ENCODE data around the gene EFCAB11. TPM values are rescaled to one million over a fixed set of nuclear protein-coding genes. Genes with fewer than 3 reads are reported as not detected.

The EFCAB11 gene, protein sequence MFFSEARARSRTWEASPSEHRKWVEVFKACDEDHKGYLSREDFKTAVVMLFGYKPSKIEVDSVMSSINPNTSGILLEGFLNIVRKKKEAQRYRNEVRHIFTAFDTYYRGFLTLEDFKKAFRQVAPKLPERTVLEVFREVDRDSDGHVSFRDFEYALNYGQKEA
- 10 to 100 TPM; 10.6 to 13.0 TPM for total RNA-seq

DNA sequence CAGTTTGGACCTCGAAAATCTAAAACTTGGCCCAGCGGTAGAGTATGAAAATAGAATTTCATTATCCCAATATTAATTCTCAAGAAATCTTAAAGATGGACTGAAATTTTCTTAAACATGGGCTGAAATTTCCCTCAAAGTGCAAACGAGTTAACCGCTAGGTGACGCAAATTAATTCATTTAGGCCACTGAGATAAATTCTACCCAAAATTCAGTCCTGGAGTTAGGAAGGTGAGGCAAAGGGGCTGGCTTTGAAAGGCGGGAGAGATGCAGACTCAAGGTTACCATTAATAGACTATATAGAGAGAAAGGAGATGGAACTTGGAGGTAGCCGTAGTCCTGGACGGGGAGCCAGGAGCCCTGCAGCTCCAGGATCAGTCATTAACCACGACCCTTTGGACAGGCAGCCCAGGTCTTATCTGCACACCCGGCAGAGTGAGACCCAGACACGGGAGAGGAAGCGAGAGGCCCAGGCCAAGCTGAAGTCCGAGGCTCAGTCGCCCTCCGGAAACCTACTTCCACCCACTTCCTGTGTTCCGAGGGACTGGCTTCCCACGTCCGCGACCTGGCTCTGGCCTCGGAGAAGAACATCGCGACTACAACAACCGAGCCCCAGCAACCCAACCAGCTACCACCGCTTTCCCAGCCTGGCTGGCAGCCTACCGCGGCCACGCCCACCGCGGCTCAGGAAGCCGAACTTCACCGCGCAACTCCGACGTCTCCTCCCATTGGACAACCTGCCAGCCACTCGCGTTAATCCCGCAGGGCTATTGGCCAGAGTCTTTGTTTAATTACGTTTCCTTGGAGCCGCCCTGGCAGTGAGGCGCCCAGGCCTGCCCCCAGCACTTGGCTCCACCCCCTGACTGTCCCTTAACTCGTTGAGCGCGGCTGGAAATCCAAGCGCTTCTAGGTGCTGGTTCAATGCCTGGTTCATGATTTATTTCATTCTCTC is at the start of gene EFCAB11:
Gene EFCAB11, minus strand, starts transcription at position 661 of the 952 bp plus-strand sequence. Its CDS starts 70 bp downstream, at position 591.
- CTCF ChIA-PET, result interaction anchor here (0.8 to 1.8 kb wide), 2 partner anchors 15 to 428 kb away, joined by 3 to 10 read pairs; no protein-coding TSS in a partner anchor
- POLR2A ChIA-PET, result interaction anchor here (1.6 kb wide), 1 partner anchor 18 kb away, joined by 3 read pairs; no protein-coding TSS in a partner anchor

DNA sequence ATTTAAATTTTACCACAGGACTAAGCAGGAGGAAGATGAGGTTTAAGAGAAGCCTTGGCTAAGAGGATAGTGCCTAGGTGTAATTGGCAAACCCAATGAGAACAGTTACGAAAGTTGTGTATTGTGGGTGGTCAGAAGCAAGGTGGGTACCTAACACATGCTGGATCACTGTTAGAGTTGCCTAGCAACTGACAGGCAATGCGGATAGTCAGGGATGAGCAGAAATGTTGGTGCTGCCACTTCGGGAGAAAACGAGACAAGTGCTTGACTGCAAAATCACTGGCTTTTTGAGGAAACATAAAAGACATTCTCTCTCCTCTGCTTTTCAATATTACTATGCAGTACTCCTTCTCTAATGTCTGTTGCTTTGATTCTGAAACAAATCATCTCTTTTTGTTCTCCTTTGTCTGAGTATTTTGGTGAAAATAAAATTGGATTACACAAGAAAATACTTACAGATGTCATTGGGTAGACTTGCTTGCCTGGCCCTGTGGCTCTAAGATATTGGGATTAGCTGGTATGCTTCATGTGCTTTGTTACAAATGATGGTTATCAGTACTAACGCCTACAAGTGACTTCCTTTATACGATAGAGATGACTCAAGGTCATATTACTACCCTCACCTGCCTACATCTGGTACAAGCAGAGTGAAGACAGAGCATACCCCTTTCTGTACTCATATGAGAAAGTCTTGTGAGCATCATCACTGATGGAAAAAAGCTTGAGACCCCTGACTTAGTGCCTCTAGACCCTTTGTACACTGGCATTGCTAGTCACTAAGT is 49.2 kb upstream of the EFCAB11 start:
- CTCF ChIA-PET, result no interaction called here
- POLR2A ChIA-PET, result no interaction called here

DNA sequence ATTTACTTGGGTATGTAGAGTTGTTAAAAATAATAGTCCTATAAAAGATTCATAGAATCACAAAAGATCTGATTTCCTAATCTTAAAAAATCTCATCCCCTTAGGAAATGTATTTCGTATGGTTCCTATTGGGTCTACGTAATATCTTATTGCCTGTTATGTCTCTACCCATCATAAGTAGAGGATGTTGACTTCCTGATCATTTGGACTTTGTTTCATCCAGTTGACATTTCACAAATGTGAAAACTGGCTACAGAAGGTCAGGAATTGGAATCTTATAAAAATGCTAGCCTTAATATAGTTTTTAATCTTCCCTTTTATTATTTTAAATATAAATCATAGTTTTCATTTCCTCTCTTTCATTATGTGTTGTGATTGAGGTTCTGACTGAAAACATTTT is 46.4 kb upstream of the EFCAB11 start:
- CTCF ChIA-PET, result no interaction called here
- POLR2A ChIA-PET, result no interaction called here

DNA sequence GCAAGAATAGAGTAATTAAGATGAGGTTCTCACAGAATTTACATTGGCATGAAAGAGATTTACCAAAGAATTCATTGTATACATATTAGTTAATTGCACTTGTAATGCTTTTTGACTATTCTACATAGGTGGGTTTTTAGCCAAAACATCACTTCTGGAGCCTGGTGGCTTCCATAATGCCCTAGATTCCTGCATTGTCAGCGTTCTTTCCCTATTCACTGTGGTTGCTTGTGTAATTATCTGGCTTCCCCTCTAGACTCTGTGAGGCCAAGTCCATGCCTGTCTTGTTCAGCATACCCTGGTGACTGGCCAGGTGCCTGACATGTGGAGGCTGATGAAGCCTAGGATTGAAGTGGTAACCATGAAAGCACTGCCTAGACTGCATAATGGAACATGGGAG is 42.4 kb upstream of the EFCAB11 start:
- CTCF ChIA-PET, result no interaction called here
- POLR2A ChIA-PET, result no interaction called here

DNA sequence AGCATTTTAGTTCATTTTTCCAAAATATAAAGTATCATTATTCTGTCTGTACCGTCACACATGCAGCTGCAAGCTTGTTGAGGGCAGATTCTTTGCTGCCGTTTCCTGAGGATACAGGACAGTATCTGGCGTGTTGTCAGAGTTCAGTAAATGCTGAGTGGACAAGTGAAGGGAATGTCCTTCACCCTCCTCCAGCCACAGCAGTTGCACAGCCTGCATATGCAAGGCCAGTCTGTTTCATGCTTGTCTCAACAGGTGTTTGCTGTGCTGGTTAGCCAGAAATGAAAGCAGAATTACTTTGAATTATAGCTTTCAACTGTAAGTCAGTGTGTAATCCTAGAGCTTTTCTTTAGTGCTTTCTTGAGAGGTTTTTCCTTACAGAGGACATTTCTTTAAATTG is 37.7 kb upstream of the EFCAB11 start:
- ChIA-PET CTCF (interaction anchor here (0.9 kb wide), 1 partner anchor 19 kb away, joined by 4 read pairs; no protein-coding TSS in a partner anchor), POLR2A (no interaction called here)

DNA sequence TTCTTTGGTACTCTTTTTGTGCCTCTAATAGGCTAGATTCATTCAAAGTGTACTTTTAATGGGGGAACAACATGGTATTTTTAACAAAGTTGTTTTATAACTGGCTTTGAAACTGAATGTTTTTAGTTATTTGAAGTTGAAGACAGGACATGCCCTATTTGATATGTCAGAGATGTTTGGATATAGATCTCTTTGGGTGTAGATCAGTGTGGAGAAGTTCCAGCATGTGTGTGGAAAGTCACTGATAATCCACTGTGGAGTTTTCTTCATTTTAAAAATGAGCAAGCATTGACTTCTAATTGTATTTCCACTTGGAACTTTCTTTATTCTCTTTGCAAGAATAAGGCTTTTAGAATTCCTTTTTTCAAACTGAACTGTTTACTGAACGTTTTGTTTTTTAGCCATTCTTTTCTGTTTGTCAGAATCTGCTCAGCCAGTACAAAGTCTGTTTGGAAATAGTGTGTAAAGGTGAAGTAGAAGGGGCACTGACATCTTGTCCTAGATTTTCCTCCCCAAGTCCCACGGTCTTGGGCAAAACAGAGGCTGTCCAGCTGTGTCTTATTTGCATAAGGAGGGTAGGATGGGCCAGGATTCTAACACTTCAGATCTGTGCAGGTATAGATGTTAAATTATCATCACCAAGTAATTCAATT is 36.2 kb upstream of the EFCAB11 start:
- ChIA-PET CTCF (no interaction called here), POLR2A (no interaction called here)

DNA sequence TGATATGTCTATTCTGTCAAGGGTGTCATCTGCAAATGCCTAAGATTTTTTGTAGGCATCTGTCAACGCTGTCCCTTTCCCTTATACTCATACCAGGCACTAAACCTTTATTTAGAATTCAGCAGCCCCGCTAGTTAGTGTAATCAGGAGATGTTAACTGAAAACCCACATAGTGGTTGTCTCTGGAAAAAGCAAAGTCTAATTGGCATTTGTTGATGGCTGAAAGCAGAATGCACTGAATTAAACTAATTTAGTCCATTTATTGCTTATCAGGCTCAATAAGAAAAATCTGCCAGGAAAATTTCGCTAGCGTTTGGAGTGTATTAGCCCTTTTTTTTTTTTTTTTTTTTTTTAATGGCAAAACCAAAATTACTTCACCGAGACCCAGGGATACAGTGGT is 35.7 kb upstream of the EFCAB11 start:
- CTCF ChIA-PET, result no interaction called here
- POLR2A ChIA-PET, result no interaction called here

DNA sequence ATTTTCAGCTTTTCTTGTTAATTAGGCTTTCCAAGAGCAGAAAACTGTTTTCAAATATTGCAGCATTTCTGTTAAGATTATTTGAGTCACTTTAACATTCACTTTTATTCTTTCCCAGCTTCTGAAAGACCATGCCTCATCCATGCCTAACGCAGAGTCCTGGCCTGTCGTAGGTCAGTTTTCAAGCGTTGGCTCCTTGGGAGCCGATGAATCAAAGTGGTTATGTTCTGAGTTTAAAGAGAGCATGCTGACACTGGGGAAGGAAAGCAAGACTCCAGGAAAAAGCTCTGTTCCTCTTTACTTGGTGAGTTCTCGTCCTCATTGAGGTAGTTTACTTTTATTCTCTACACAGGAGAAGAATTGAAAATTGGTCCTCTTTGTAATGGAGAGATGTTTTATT is 34.3 kb upstream of the EFCAB11 start:
- ChIA-PET POLR2A (no interaction called here), CTCF (interaction anchor here (0.7 kb wide), 1 partner anchor 18 kb away, joined by 4 read pairs; no protein-coding TSS in a partner anchor)

DNA sequence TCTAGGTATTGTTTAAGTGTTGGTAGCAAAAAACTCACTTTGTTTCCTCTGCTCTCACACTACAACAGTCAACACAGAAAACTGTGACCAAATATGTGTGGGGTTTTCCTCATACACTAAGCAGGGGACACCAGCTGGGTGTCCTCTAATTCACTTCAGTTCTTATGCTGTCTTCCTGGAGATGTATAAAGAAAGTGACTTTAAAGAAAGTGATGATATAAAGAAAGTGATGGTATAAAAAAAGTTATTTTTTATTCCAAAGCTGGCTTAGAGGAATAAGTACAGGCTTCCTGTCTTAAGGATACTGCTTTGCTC is 32.6 kb upstream of the EFCAB11 start:
- POLR2A ChIA-PET, result no interaction called here
- CTCF ChIA-PET, result interaction anchor here (0.8 to 1.6 kb wide), 2 partner anchors 8 to 21 kb away, joined by 3 read pairs; no protein-coding TSS in a partner anchor

DNA sequence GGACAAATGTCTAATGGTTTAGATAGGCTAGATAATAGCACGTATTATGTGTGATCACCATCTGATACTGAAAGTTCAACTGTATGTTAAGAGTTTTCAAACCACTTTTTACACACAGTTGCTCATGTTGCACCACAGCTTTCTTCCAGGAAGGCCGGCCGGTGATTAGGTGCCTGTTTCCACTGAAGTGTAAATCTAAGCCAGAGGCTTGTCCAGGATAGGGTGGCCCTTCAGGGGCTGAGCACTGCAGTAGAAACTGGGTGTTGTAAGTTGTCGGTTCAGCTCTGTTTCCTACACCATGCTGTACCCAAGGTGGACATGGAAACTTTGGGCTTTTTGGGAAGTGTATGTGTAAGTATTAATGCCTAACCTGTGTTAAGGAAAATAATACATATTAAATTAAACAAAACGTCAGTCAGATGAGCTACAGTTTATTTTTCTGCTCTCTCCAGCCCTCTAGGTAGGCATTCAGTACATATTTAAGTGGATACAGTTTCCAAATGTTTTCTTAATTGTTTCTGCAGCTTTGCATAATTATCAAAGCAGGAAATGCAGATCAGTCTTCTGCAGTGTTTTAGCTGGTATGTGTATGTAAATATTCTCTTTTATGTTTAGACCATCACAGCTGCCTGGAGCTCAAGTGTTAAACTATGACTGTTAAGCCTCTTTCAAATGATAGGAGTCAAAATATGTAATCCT is 32.1 kb upstream of the EFCAB11 start:
- CTCF ChIA-PET, result interaction anchor here (0.8 to 1.6 kb wide), 3 partner anchors 8 to 23 kb away, joined by 3 read pairs; no protein-coding TSS in a partner anchor
- POLR2A ChIA-PET, result no interaction called here

DNA sequence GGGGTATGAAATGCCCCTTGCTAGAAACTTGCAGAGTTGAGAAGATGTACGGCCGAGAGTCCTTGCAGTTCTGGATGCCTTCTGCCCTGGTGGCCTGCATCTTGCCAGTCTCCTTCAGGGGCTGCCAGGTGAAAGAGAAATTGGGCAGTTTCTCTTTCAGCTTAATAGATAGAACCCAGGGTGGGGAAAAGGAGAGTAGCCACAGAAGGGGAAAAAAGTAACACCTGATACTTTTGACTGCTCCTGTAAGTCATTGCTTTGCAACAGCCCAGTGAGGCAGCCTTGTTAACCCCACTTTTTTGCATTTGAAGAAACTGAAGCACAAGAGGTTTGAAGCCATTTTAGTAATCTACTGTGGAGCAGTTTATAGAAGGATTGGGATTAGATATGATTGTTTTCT is 28.8 kb upstream of the EFCAB11 start:
- ChIA-PET POLR2A (no interaction called here), CTCF (interaction anchor here (1.7 kb wide), 1 partner anchor 10 kb away, joined by 5 read pairs; no protein-coding TSS in a partner anchor)

DNA sequence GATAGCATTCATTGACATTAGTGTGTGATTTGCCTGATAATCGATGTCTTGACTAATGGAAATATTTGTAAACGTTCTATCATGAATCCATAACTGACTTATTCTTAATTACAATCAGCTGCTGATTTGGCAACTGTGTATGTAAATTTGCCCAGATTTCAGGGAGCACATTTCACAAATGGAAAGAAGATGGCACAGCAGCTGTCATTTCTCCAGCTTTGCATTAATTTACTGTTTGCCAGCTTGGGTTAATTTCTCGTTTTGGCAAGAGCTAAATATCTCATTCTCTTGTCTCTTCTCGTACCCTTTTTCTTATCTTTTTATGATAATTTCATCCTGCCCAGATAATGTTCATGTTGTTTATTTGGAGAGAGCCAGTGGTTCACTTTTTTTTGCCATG is 24.1 kb upstream of the EFCAB11 start:
- ChIA-PET CTCF (interaction anchor here (0.6 to 1.5 kb wide), 2 partner anchors 26 to 28 kb away, joined by 4 read pairs; no protein-coding TSS in a partner anchor), POLR2A (interaction anchor here (0.6 kb wide), 1 partner anchor 54 kb away, joined by 3 read pairs; no protein-coding TSS in a partner anchor)

DNA sequence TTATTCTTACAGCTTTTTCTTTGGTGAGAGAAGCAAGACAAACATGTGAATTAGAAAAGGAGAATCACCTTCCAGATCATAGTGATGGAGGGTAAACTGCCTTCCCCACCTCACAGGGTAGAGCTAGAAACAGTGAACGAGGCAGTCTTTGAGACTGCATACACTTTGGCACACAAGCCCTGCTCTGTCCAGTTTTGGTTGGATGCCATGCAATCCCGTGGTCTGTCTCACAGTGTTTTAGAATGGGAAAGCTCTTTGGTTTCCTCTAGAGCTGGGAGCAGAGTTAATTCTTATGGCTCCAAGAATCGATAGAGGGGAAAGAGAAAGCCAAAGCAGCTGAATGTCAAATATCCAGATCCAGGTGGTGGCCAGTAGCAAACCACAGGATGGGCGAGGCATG is 23.1 kb upstream of the EFCAB11 start:
- ChIA-PET POLR2A (no interaction called here), CTCF (no interaction called here)

DNA sequence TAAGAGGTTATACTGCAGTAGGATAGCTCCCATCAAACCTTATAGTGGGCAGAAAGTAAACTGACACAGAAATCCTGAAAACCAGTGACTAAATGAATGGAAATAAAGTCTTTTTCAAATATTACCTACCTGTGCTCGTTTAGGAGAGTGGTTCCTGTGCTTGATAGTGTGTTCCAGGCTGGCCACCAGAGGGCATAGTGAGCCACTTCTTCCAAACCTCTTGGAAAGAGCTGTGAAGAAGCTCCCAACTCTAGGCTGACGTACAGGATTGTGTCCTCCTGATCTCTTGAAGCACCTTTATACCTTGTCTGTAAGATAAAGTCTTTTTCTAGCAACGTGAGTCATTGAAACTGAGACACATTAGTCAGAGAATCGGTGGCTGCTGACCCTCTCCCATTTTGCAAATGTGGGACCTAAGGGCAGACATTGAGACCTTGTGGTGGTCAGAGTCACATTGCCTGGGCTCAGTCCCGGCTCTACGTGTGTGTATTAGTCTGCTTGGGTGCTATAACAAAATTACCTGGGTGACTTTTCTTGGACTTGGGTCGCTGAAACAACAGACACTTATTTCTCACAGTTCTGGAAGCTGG is 18.8 kb upstream of the EFCAB11 start:
- ChIA-PET POLR2A (interaction anchor here (0.6 to 1.6 kb wide), 2 partner anchors 14 to 63 kb away, joined by 3 read pairs; no protein-coding TSS in a partner anchor), CTCF (interaction anchor here (0.7 to 1.8 kb wide), 6 partner anchors 10 to 1061 kb away, joined by 3 to 8 read pairs (median 4); no protein-coding TSS in a partner anchor)

DNA sequence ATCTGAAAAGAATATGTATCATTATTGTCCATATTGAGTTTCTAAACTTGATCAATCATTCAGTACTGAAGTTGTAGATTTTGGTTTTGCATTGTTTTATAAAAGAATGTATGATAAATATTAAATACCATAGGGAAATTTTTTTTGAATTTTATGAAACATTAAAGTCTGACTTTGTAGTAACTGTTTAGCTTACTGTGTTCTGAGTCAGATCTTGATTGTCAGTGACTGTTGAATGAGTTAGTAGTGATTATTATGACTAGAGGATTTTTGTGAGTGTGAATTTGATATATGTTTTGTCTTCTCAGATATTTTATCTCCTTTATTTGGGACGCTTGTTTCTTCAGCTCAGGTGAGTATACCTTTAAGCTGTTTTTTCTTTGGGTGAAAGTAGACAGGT is 11.3 kb upstream of the EFCAB11 start:
- ChIA-PET CTCF (interaction anchor here (1.0 kb wide), 2 partner anchors 20 to 96 kb away, joined by 3 read pairs; partner anchors contain the start of gene KCNK13), POLR2A (no interaction called here)

DNA sequence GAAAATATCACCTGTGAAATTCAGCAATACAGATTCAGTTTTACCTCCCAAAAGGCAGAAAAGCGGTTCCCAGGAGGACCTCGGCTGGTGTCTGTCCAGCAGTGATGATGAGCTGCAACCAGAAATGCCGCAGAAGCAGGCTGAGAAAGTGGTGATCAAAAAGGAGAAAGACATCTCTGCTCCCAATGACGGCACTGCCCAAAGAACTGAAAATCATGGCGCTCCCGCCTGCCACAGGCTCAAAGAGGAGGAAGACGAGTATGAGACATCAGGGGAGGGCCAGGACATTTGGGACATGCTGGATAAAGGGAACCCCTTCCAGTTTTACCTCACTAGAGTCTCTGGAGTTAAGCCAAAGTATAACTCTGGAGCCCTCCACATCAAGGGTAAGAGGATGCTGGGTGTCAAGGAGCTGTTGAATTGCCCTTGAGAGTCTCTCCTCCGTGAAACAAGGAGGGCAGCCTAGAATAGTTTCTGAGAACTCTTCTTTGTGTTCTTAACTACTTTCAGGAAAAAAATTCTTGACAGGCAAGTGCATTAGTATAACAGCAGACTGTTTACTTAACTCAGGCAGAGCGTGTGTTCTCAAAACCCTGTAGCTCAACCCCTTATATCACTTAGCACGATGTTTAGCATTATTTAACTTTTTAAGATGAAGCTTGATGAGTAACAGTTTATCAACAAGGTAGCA is 8.9 kb upstream of the EFCAB11 start:
- ChIA-PET POLR2A (no interaction called here), CTCF (interaction anchor here (1.4 to 2.0 kb wide), 2 partner anchors 10 to 22 kb away, joined by 3 to 4 read pairs; no protein-coding TSS in a partner anchor)

DNA sequence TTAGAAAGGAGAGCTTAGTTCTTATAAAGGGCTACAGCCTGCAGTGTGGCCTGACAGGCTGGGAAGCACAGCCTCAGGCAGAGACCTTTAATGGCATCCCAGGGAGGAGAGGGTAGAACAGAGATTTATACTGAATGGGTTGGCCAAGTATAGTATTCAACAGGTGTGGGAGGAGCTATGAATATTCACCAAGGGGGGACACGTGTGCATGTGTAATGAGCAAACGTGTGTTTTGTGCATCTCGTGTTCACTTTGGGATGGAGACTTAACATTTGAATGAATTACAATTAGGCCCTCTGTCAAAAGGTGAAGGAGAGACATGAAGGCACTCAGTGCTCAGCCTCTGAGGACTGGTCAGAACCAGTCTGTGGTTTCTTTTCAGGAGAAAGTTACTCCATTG is 6.4 kb upstream of the EFCAB11 start:
- ChIA-PET POLR2A (no interaction called here), CTCF (interaction anchor here (1.3 to 1.9 kb wide), 2 partner anchors 18 to 22 kb away, joined by 6 to 7 read pairs; no protein-coding TSS in a partner anchor)
